Urinary bladder (tissue), 4 donors: Measurements from ENCODE around the gene ACAD11. TPM values are rescaled to one million over a fixed set of nuclear protein-coding genes. Genes with fewer than 3 reads are reported as not detected.
"Not testable (repeated sequence)": the region's sequence is repeated elsewhere in the genome, so short reads cannot be mapped to it uniquely, and the experiment has no call there.

Experiments used
- DNase-seq: peaks from one replicate; pipeline ENCODE4 v3.0.0-alpha.2; 2015; ENCODE audit errors: extremely low spot score
- H3K27ac ChIP-seq: one replicate; pipeline ENCODE4 v1.5.1; 2013; ENCODE audit warnings: low read depth, mild to moderate bottlenecking, moderate library complexity
- H3K36me3 ChIP-seq: one replicate; pipeline ENCODE4 v1.6.1; 2013; ENCODE audit warnings: mild to moderate bottlenecking, moderate library complexity; ENCODE audit not compliant: insufficient read depth
- H3K4me1 ChIP-seq: one replicate; pipeline ENCODE4 v1.6.1; 2013; ENCODE audit warnings: mild to moderate bottlenecking, moderate library complexity; ENCODE audit not compliant: insufficient read depth
- H3K4me3 ChIP-seq: one replicate; pipeline ENCODE4 v1.5.1; 2013; ENCODE audit warnings: low read depth, low read length
- WGBS: extraction: QIAGEN DNeasy Blood & Tissue Kit; methylation state at CpG from one replicate; pipeline ENCODE4 v1.1.7; 2013; 5-methylcytosine and 5-hydroxymethylcytosine counted together
- polyA plus RNA-seq: library from polyadenylated mRNA; stranded (reverse); fragments of 200-250 nt; gene quantifications from one replicate; pipeline ENCODE4 v1.2.3, GENCODE V29; 2013
- total RNA-seq: library from RNA; depleted of rRNA; stranded (reverse); fragments of >200 nt; gene quantifications from one replicate; pipeline ENCODE4 v1.2.3, GENCODE V29; 2014
- donor health status: healthy with polysubstance abuse.
- donor health status: healthy.

ACAD11 gene
- total and polyA plus RNA-seq, 2 donors = 10.2 to 47.3 TPM

- DNase-seq, H3K4me1 ChIP-seq, H3K36me3 ChIP-seq, H3K27ac ChIP-seq, H3K4me3 ChIP-seq: not testable (repeated sequence)
- WGBS = 98% methylated on average over 3 of the region's 3 CpGs
Observed at GRCh38 chr3:132615301-132615700, 44.3 kb downstream of the ACAD11 start.

- H3K36me3 ChIP-seq, H3K4me3 ChIP-seq, DNase-seq, H3K4me1 ChIP-seq, H3K27ac ChIP-seq: not testable (repeated sequence)
- WGBS = 84% methylated on average over 8 of the region's 8 CpGs
Observed at GRCh38 chr3:132606620-132607019, 53.0 kb downstream of the ACAD11 start.

- DNase-seq = no peak
- H3K36me3 ChIP-seq = no peaks in the 10 kb centered on the region
- no peak overlapping the region for H3K27ac ChIP-seq
- 77% methylated on average over 1 of the region's 1 CpG for WGBS
- peaks cover 2% of the 10 kb centered on the region for H3K4me1 ChIP-seq
- no peak overlapping the region for H3K4me3 ChIP-seq
Observed at GRCh38 chr3:132606085-132606484, 53.5 kb downstream of the ACAD11 start.

- no peak for DNase-seq
- Histone ChIP-seq H3K4me3 (no peak overlapping the region), H3K36me3 (no peaks in the 10 kb centered on the region), H3K4me1 (peaks cover 2% of the 10 kb centered on the region), H3K27ac (no peak overlapping the region)
- WGBS = 86% methylated on average over 2 of the region's 2 CpGs
Observed at GRCh38 chr3:132605374-132605792, 54.2 kb downstream of the ACAD11 start.

- H3K4me3 ChIP-seq, H3K4me1 ChIP-seq, H3K36me3 ChIP-seq, DNase-seq, H3K27ac ChIP-seq: not testable (repeated sequence)
- no CpG with 5 or more reads among the region's 1 CpG for WGBS
Observed at GRCh38 chr3:132600614-132601013, 59.0 kb downstream of the ACAD11 start.

- DNase-seq = no peak
- 70% methylated on average over 3 of the region's 3 CpGs for WGBS
- Histone ChIP-seq H3K36me3 (no peaks in the 10 kb centered on the region), H3K27ac (no peak overlapping the region), H3K4me1 (no peaks in the 10 kb centered on the region), H3K4me3 (no peak overlapping the region)
Observed at GRCh38 chr3:132598181-132598580, 61.4 kb downstream of the ACAD11 start.

GRCh38 chr3:132597660-132598059 is 61.9 kb downstream of the ACAD11 start:
- no peak for DNase-seq
- Histone ChIP-seq H3K4me1 (no peaks in the 10 kb centered on the region), H3K36me3 (no peaks in the 10 kb centered on the region), H3K27ac (no peak overlapping the region), H3K4me3 (no peak overlapping the region)
- WGBS = 85% methylated on average over 2 of the region's 2 CpGs

- Histone ChIP-seq H3K27ac (no peak within 1 kb of the TSS), H3K4me1 (no peaks in the 10 kb centered on the region), H3K36me3 (no peaks in the 10 kb centered on the region), H3K4me3 (no peak within 1 kb of the TSS)
- no peak for DNase-seq
- 57% methylated on average over 2 of the region's 2 CpGs for WGBS
Observed at GRCh38 chr3:132596816-132597433, 62.7 kb downstream of the ACAD11 start, which contains the start of gene ACKR4. TSS of gene ACKR4 (plus strand) at chr3:132597270. CDS start at chr3:132600398, 3,128 bp downstream.

GRCh38 chr3:132596326-132596725 is 63.3 kb downstream of the ACAD11 start:
- Histone ChIP-seq H3K27ac (no peak overlapping the region), H3K4me3 (no peak overlapping the region), H3K4me1 (no peaks in the 10 kb centered on the region), H3K36me3 (no peaks in the 10 kb centered on the region)
- DNase-seq = no peak

- Histone ChIP-seq H3K27ac (no peak overlapping the region), H3K36me3 (no peaks in the 10 kb centered on the region), H3K4me1 (no peaks in the 10 kb centered on the region), H3K4me3 (no peak overlapping the region)
- DNase-seq = no peak
Observed at GRCh38 chr3:132595014-132595413, 64.6 kb downstream of the ACAD11 start.

- Histone ChIP-seq H3K27ac (no peak overlapping the region), H3K4me3 (no peak overlapping the region), H3K4me1 (no peaks in the 10 kb centered on the region), H3K36me3 (no peaks in the 10 kb centered on the region)
- no peak for DNase-seq
Observed at GRCh38 chr3:132594498-132594897, 65.1 kb downstream of the ACAD11 start.

- WGBS = 53% methylated on average over 3 of the region's 3 CpGs
- Histone ChIP-seq H3K4me3 (no peak overlapping the region), H3K27ac (no peak overlapping the region), H3K36me3 (no peaks in the 10 kb centered on the region), H3K4me1 (no peaks in the 10 kb centered on the region)
- no peak for DNase-seq
Observed at GRCh38 chr3:132593947-132594323, 65.7 kb downstream of the ACAD11 start.

GRCh38 chr3:132593241-132593946 is 66.2 kb downstream of the ACAD11 start:
- Histone ChIP-seq H3K4me1 (no peaks in the 10 kb centered on the region), H3K27ac (no peak overlapping the region), H3K36me3 (no peaks in the 10 kb centered on the region), H3K4me3 (no peak overlapping the region)
- 43% methylated on average over 1 of the region's 1 CpG for WGBS
- DNase-seq = no peak

- Histone ChIP-seq H3K36me3 (no peaks in the 10 kb centered on the region), H3K27ac (no peak overlapping the region), H3K4me1 (no peaks in the 10 kb centered on the region), H3K4me3 (no peak overlapping the region)
- DNase-seq = no peak
Observed at GRCh38 chr3:132592216-132592615, 67.4 kb downstream of the ACAD11 start.
